ENCODE measurements around the gene SCTR.

The SCTR gene

DNA sequence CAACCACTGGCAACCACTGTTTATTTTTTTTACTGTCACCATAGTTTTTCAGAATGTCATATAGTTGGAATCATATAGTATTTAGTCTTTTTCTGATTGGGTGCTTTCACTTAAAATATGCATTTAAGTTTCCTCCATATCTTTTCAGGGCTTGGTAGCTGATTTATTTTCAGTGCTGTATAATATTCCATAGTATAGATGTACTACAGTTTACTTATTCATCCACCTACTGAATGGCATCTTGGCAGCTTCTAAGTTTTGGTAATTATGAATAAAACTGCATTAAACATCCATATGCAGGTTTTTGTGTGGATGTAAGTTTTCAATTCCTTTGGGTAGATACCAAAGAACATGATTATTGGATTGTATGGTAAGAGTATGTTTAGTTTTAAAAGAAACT is 43.0 kb upstream of the SCTR start (continued):
- TF ChIP-seq, protein P1, sequence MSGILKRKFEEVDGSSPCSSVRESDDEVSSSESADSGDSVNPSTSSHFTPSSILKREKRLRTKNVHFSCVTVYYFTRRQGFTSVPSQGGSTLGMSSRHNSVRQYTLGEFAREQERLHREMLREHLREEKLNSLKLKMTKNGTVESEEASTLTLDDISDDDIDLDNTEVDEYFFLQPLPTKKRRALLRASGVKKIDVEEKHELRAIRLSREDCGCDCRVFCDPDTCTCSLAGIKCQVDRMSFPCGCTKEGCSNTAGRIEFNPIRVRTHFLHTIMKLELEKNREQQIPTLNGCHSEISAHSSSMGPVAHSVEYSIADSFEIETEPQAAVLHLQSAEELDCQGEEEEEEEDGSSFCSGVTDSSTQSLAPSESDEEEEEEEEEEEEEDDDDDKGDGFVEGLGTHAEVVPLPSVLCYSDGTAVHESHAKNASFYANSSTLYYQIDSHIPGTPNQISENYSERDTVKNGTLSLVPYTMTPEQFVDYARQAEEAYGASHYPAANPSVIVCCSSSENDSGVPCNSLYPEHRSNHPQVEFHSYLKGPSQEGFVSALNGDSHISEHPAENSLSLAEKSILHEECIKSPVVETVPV (CRISPR knock-in tag; IDR thresholded peaks at IDR 0.05), result no peak
- no peak for TF ChIP-seq TOX (CRISPR knock-in tag; IDR thresholded peaks at IDR 0.05; ENCODE audit: borderline replicate concordance)

DNA sequence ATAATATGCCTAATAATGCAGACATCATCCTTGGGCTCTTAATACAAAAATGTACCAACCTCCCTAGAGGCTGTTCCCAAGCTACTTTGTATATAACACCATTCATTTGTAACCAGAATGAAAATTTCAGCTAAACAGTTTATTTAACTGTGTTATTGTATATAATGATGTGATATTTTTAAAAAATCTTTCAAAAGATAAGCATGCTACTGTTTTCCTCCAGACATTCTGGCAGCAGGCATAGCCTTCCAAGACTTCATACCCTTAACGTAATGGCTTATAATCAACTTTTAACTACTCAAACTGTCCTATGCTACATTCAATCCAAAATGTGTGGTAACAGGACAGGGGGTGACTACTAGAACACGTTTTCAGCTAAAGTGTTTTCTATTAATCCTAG is 41.2 kb upstream of the SCTR start:
- TF ChIP-seq, protein P2, sequence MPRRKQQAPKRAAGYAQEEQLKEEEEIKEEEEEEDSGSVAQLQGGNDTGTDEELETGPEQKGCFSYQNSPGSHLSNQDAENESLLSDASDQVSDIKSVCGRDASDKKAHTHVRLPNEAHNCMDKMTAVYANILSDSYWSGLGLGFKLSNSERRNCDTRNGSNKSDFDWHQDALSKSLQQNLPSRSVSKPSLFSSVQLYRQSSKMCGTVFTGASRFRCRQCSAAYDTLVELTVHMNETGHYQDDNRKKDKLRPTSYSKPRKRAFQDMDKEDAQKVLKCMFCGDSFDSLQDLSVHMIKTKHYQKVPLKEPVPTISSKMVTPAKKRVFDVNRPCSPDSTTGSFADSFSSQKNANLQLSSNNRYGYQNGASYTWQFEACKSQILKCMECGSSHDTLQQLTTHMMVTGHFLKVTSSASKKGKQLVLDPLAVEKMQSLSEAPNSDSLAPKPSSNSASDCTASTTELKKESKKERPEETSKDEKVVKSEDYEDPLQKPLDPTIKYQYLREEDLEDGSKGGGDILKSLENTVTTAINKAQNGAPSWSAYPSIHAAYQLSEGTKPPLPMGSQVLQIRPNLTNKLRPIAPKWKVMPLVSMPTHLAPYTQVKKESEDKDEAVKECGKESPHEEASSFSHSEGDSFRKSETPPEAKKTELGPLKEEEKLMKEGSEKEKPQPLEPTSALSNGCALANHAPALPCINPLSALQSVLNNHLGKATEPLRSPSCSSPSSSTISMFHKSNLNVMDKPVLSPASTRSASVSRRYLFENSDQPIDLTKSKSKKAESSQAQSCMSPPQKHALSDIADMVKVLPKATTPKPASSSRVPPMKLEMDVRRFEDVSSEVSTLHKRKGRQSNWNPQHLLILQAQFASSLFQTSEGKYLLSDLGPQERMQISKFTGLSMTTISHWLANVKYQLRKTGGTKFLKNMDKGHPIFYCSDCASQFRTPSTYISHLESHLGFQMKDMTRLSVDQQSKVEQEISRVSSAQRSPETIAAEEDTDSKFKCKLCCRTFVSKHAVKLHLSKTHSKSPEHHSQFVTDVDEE (CRISPR knock-in tag; IDR thresholded peaks at IDR 0.05), result no peak
- TF ChIP-seq SNAI2 (CRISPR knock-in tag; IDR thresholded peaks at IDR 0.05) (no peak), BACH2 (CRISPR knock-in tag; IDR thresholded peaks at IDR 0.05; ENCODE audit: borderline replicate concordance) (no peak), TCF4 (CRISPR knock-in tag; IDR thresholded peaks at IDR 0.05; ENCODE audit: borderline replicate concordance) (no peak), CSDC2 (CRISPR knock-in tag; IDR thresholded peaks at IDR 0.05) (no peak), ESRRG (CRISPR knock-in tag; IDR thresholded peaks at IDR 0.05) (no peak), ZNF565 (CRISPR knock-in tag; conservative IDR thresholded peaks at IDR 0.05; ENCODE audit: low read depth) (no peak)
- ATAC-seq, result no peak

DNA sequence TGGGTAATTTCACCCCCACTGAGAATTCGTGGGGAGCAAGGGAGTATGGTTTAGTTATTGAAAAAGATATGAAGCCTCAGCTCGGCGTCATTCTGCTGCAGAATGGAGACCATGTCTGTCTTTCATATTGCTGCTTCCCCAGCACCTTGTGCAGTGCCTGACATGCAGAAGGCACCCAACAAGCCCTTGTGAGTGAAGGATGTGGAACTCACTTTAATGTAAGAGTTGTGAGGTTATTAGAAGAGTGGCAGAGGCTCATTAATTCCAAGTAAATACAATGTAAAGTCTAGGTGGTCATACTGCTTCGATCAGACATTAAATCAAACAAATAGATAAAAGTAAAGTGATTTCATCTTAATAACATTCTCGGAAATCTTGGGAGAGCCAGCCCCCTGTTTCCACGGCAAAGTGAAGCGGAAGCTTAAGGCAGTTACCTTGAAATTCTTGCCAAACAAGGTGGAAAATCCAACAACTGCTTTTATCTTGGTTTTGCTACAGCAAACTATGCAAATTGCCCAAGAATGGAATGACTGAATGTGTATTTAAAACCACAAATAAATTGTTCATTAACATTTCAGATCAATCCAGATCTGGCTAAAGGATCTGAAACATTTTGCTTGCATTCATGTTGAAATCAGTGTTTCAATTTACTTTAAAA is 29.5 kb upstream of the SCTR start:
- TF ChIP-seq ESRRG (CRISPR knock-in tag; IDR thresholded peaks at IDR 0.05) (no peak), SNAI2 (CRISPR knock-in tag; IDR thresholded peaks at IDR 0.05) (no peak), CSDC2 (CRISPR knock-in tag; IDR thresholded peaks at IDR 0.05) (no peak), ARNTL (CRISPR knock-in tag; IDR thresholded peaks at IDR 0.05; ENCODE audit: borderline replicate concordance, low read depth) (no peak)
- TF ChIP-seq, protein P2 (CRISPR knock-in tag; IDR thresholded peaks at IDR 0.05), result no peak
- ATAC-seq, result no peak

DNA sequence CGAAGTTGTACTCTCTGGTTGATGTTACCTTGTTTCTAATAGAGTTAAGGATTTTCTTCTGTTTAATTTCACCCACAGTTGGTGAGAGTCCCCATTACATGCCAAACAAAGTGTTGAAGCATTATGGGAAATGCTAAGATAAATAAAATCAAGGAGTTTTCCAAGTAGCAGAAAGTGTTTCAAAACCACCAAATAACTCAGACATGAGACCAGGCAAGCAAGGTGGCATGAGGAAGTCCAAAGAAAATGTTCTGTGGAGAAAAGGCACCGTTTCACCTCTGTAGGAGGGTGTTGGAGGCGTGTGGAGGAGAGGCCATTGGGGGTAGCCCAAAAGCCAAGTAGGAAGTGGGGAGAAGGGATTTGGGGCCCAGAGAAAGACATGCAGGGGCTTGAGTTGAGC is 28.6 kb upstream of the SCTR start:
- no peak for ATAC-seq
- TF ChIP-seq ZNF70 (CRISPR knock-in tag; IDR thresholded peaks at IDR 0.05) (no peak), ESRRG (CRISPR knock-in tag; IDR thresholded peaks at IDR 0.05) (no peak), ZFP3 (CRISPR knock-in tag; IDR thresholded peaks at IDR 0.05) (no peak), TCF4 (CRISPR knock-in tag; IDR thresholded peaks at IDR 0.05; ENCODE audit: borderline replicate concordance) (no peak)
- TF ChIP-seq, protein P1 (CRISPR knock-in tag; IDR thresholded peaks at IDR 0.05), result no peak

DNA sequence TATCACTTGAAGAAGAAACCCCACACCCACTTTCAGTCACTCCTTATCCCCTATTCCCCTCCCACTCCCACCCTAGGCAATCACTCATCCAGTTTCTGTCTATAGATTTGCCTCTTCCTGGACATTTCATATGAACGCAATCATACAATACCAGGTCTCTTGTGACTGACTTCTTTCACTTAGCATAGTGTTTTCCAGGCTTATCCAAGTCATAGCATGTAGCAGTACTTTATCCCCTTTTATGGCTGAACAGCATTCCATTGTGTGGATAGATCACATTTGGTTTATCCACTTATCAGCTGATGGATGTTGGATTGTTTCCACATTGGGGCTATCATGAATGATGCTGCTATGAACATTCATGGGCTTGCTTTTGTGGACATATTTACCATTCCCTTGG is 26.6 kb upstream of the SCTR start:
- no peak for ATAC-seq
- TF ChIP-seq ISL1 (CRISPR knock-in tag; IDR thresholded peaks at IDR 0.05) (no peak), ZC3H10 (CRISPR knock-in tag; IDR thresholded peaks at IDR 0.05) (no peak), ZFP3 (CRISPR knock-in tag; IDR thresholded peaks at IDR 0.05) (no peak), RARB (CRISPR knock-in tag; IDR thresholded peaks at IDR 0.05) (no peak), ARNTL (CRISPR knock-in tag; IDR thresholded peaks at IDR 0.05; ENCODE audit: borderline replicate concordance, low read depth) (no peak), CSDC2 (CRISPR knock-in tag; IDR thresholded peaks at IDR 0.05) (no peak), SNAI2 (CRISPR knock-in tag; IDR thresholded peaks at IDR 0.05) (no peak), OSR1 (CRISPR knock-in tag; IDR thresholded peaks at IDR 0.05) (no peak)
- TF ChIP-seq, protein P3, sequence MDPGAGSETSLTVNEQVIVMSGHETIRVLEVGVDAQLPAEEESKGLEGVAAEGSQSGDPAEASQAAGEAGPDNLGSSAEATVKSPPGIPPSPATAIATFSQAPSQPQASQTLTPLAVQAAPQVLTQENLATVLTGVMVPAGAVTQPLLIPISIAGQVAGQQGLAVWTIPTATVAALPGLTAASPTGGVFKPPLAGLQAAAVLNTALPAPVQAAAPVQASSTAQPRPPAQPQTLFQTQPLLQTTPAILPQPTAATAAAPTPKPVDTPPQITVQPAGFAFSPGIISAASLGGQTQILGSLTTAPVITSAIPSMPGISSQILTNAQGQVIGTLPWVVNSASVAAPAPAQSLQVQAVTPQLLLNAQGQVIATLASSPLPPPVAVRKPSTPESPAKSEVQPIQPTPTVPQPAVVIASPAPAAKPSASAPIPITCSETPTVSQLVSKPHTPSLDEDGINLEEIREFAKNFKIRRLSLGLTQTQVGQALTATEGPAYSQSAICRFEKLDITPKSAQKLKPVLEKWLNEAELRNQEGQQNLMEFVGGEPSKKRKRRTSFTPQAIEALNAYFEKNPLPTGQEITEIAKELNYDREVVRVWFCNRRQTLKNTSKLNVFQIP (CRISPR knock-in tag; IDR thresholded peaks at IDR 0.05; ENCODE audit: borderline replicate concordance, low read depth), result no peak
- TF ChIP-seq, protein P4, sequence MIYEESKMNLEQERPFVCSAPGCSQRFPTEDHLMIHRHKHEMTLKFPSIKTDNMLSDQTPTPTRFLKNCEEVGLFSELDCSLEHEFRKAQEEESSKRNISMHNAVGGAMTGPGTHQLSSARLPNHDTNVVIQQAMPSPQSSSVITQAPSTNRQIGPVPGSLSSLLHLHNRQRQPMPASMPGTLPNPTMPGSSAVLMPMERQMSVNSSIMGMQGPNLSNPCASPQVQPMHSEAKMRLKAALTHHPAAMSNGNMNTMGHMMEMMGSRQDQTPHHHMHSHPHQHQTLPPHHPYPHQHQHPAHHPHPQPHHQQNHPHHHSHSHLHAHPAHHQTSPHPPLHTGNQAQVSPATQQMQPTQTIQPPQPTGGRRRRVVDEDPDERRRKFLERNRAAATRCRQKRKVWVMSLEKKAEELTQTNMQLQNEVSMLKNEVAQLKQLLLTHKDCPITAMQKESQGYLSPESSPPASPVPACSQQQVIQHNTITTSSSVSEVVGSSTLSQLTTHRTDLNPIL (CRISPR knock-in tag; IDR thresholded peaks at IDR 0.05; ENCODE audit: low read depth), result no peak

Data from SK-N-SH treated with all-trans-retinoic acid at 6 μM for 48 hours (cell line).